NCI-H345 treated with DMSO at 0.1 percent for 48 hours (cell line): ENCODE measurements around the gene TNFSF10.
"Not testable (repeated sequence)": the region's sequence is repeated elsewhere in the genome, so short reads cannot be mapped to it uniquely, and the experiment has no call there.

Source experiments
- DNase-seq: peaks from one replicate; lab custom pipeline; 2025; ENCODE audit not compliant: unreplicated experiment; lab: John Stamatoyannopoulos, UW

Gene TNFSF10

GRCh38 chr3:172522871-172523818 lies at the start of gene TNFSF10:
TSS of gene TNFSF10 (minus strand) at chr3:172523430. CDS start at chr3:172523384, 46 bp downstream.
- DNase-seq: no peak

- DNase-seq: no peak
These were observed 46.1 kb upstream of the TNFSF10 start for GRCh38 chr3:172569128-172570008.

GRCh38 chr3:172568701-172569100 lies 45.5 kb upstream of the TNFSF10 start:
- no peak for DNase-seq

DNA sequence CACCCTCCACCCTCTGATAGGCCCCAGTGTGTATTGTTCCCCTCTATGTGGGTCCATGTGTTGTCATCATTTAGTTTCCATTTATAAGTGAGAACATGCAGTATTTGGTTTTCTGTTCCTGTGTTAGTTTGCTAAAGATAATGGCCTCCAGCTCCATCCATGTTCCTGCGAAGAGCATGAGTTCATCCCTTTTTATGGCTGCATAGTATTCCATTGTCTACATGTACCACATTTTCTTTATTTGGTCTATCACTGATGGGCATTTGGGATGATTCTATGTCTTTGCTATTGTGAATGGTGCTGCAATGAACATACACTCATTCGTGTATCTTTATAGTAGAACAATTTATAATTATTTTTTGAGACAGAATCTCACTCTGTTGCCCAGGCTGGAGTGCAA lies 43.6 kb upstream of the TNFSF10 start:
- DNase-seq: not testable (repeated sequence)

GRCh38 chr3:172564499-172564898 lies 41.3 kb upstream of the TNFSF10 start:
- no peak for DNase-seq

- DNase-seq: no peak
These were observed 39.9 kb upstream of the TNFSF10 start for GRCh38 chr3:172562871-172563865.

GRCh38 chr3:172561897-172562640 lies 38.8 kb upstream of the TNFSF10 start:
- no peak for DNase-seq

GRCh38 chr3:172560586-172560985 lies 37.4 kb upstream of the TNFSF10 start:
- no peak for DNase-seq

GRCh38 chr3:172560026-172560425 lies 36.8 kb upstream of the TNFSF10 start:
- no peak for DNase-seq

- DNase-seq: no peak
These were observed 35.8 kb upstream of the TNFSF10 start for GRCh38 chr3:172559020-172559419.

DNA sequence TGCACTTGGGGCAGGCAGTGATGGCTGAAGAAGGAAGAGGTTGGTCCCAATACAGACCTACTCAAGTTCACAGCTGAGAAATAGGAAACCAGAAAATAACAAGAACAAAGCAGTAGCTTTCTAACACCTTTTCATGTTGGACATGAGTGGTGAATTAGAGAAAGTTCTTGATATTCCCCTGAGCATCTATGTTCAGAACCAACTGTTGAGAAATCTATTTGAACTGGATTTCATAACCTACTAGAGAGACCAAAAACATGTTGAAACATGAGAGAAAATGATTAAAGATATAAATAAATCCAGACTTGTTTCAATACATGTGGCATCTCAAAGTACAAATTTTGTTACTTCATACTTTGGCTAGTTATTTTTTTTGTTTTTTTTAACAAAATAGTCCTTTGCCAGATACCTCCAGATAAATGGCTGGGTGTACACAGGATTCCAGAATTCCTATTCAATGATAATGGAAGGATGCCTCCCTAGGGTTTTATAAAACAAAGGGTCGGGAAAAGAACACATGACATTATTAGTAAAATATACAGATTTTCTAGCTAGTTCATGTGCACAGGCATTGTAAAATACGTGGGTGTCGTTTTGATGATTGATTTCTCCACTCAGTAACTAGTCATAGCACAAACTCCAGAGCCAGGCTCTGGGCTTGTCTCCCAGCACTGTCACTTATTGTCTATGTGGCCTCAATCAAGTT lies 34.4 kb upstream of the TNFSF10 start:
- no peak for DNase-seq

DNA sequence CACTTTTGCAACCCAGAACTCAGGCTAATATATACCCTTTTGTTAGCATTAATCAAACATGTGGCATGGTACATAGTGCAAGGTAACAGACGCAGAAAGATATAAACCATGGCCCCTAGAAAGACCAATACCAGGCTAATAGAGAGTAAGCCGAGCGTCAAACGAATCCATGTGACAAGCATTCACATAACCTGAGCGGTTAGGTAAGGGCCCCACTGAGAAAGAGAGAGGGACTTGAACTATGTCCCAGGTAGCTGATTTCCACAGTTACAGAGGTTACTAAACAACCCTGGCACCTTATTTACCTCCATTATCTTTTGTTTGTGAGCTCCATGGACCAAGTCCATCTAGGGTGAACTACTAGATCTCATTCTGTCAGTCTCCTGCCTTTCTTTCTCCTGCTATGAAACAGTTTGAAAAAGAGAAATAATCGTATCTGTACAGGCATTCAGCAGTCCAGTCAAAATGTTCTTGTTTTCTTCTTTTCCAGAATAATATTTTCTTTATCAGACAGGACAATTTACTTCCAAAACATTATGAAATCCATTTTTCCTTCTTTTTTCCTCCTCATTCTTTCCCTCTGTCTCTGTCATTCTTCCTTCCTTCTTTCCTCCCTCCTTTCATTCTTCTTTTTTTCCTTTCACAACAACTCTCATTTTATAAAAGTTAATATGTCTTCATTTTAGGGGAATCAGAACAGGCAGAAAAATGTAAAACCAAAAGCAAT lies 30.5 kb upstream of the TNFSF10 start:
- no peak for DNase-seq

DNA sequence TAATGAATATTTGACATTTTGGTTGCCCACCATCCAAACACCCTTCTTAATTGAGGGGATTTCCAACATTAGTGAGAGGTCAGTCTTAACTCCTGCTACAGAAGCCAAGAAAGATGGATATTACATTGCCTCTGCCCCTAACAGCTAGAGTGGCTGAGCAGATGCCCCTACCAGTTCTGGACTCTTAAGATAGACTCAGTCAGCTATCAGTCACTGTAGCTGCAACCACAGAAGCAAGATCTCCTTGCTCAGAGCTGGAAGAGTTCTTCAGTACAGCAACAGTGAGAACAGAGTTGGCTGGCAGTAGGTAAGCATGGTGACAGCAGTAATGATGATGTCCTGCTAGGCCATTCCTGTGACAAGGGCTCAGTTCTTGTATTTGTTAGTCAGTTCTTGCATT lies 29.4 kb upstream of the TNFSF10 start:
- DNase-seq: no peak

- DNase-seq: no peak
These were observed 28.6 kb upstream of the TNFSF10 start for GRCh38 chr3:172551874-172552273.

GRCh38 chr3:172550347-172550943 lies 27.2 kb upstream of the TNFSF10 start:
- no peak for DNase-seq

DNA sequence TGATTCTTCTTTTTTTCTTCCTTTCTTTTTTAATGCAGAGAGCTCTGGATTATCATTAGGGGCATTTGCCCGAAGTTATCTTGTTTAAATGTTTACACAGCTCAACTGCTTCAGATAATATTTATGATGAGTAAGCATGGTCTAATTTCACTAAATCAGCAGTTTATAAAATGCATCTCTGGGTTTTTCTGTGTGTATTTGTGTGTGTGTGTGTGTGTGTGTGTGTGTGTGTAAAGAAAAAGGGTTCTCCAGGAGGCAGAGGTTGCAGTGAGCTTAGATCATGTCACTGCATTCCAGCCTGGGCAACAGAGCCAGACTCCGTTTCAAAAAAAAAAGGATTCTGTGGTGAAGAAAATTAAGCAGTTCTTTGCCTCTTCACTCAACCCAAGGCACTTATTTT lies 25.9 kb upstream of the TNFSF10 start:
- DNase-seq: no peak

DNA sequence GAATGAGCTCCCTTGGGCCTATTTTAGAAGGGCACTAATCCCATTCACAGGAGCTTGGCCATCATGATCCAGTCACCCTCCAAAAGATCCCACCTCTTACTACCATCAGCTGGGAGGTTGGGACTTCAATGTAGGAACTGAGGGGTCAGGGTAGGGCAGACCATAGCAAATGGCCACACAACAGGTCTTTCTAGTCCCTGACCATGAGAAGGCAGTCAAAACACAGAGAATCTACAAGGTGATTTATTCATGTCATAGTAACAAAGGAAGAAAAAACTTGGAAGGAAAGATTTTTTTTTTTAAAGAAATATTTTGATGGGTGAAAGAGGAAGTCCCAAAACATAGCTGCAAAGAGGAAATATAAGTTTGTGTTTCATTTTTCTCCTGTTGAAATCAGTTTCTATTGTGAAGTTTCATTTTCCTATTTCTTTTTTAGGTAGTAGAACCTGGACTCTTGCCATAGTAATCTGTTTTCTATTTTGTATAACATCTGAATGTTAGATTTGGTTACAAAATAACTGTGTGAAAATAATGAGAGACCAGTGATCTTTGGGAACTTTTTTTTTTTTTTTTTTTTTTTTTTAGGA lies 23.5 kb upstream of the TNFSF10 start:
- no peak for DNase-seq

DNA sequence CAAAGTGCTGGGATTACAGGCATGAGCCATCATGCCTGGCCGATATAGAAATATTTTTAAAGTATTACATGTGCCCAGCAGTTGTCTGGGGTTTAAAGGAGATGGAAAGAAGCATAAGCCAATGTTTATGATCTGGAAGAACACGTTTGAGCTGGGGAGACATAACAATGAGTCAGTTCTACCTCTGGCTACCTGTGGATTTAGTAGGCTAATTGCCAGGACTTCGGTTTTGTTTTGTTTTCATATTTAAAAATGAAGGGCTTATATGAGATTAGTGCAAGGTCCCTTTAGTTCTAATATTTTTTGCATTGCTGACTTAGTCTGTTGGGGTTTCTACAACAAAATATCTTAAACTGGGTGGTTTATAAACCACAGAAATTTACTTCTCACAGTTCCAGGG lies 22.9 kb upstream of the TNFSF10 start:
- DNase-seq: no peak
